Osteoblast (primary cell): ENCODE data around the gene C11orf58. TPM values are rescaled to one million over a fixed set of nuclear protein-coding genes. Genes with fewer than 3 reads are reported as not detected.

Experiments
- DNase-seq: peaks from one replicate; pipeline ENCODE4 v3.0.0; 2011; ENCODE audit warnings: low spot score, mixed read lengths; ENCODE audit not compliant: insufficient read length; ENCODE audit errors: missing footprints
- H2AFZ ChIP-seq: 2 replicates; pipeline ENCODE4 v1.6.0; 2011; ENCODE audit warnings: mild to moderate bottlenecking, low read length
- H3K27ac ChIP-seq: 2 replicates; pipeline ENCODE4 v1.5.1; 2011; ENCODE audit warnings: mild to moderate bottlenecking, low read depth, low read length, moderate library complexity
- H3K27me3 ChIP-seq: 2 replicates; pipeline ENCODE4 v1.6.0; 2012; ENCODE audit warnings: mild to moderate bottlenecking, control low read depth, inconsistent platforms, low read length, moderate library complexity; ENCODE audit not compliant: insufficient read depth
- H3K36me3 ChIP-seq: 2 replicates; pipeline ENCODE4 v1.5.1; 2011; ENCODE audit warnings: mild to moderate bottlenecking, low read length, control low read depth, moderate library complexity; ENCODE audit not compliant: insufficient read depth
- H3K4me1 ChIP-seq: 2 replicates; pipeline ENCODE4 v1.5.1; 2011; ENCODE audit warnings: mild to moderate bottlenecking, low read length, control low read depth, moderate library complexity; ENCODE audit not compliant: insufficient read depth
- H3K4me2 ChIP-seq: 2 replicates; pipeline ENCODE4 v1.6.0; 2011; ENCODE audit warnings: mild to moderate bottlenecking, low read length; ENCODE audit not compliant: insufficient read depth
- H3K4me3 ChIP-seq: fragments of 200-600 bp; sonication (generic); 3 replicates; pipeline ENCODE4 v1.5.1; 2012; ENCODE audit warnings: mild to moderate bottlenecking, low read length, inconsistent platforms; ENCODE audit not compliant: insufficient read depth
- H3K79me2 ChIP-seq: 2 replicates; pipeline ENCODE4 v1.6.0; 2012; ENCODE audit warnings: mild to moderate bottlenecking, low read length, control low read depth, inconsistent platforms; ENCODE audit not compliant: insufficient read depth
- H3K9me3 ChIP-seq: 2 replicates; pipeline ENCODE4 v1.5.1; 2011; ENCODE audit warnings: low read depth, low read length, control low read depth
- H4K20me1 ChIP-seq: 2 replicates; pipeline ENCODE4 v1.6.0; 2012; ENCODE audit warnings: mild to moderate bottlenecking, low read length, control low read depth; ENCODE audit not compliant: insufficient read depth
- CTCF ChIP-seq: IDR thresholded peaks from 2 replicates; pipeline ENCODE4 v1.5.1; 2011; ENCODE audit warnings: mild to moderate bottlenecking, low read depth, low read length, moderate library complexity; ENCODE audit errors: extremely low read depth
- total RNA-seq: library from RNA; depleted of rRNA; stranded (reverse); fragments of >200 nt; gene quantifications from 2 replicates; pipeline ENCODE4 v1.2.3, GENCODE V29; 2012

Gene C11orf58
- total RNA-seq, 1 donor: 139 TPM

DNA sequence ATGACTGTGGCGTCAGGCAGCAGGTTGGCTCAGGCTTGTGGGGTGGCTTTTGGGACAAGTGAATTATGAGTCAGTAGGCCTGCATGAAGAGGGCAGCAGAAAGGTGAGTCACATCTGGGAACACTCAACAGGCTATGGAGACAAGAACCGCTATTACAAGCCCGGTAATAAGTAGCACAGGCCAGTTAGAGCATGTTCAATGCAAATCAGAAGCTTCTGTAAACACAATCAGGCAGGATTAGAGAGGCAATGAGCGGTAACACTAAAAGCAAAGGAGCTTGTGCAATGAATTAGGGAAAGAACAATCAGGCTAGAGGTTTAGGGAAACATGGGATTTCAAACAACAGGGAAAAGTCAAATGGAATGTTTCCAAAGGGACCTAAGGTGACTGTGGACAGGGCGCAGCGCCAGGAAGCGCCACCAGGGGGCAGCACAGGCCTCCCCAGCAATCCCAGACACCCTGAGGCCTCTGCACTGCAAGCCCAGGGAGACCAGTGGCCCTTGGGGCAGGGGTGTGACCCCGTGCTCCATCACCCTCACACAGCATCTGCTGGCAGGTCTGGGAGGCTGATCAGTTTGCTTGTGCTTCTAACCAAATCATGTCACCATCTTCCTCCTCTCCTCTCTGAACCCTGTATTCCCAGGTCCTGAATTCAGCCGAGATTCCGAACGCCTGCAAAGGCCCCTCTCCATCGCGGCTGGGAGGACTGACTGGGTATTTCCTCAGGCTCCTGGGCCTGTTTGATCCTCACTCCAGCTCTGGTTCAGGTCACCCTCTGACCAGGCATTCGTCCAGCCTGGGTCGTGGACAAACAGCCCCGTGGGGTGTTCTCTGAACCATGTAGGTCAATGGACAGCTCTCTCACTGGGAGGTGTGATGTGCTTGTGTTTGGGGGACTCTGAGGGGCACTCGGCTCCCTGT is 50.0 kb downstream of the C11orf58 start:
- Histone ChIP-seq H3K9me3 (no peaks in the 10 kb centered on the region), H3K4me2 (peak overlapping the region; percentile 57), H3K27ac (peak overlapping the region; percentile 75), H4K20me1 (no peaks in the 10 kb centered on the region), H3K4me1 (peaks cover 52% of the 10 kb centered on the region), H3K4me3 (no peak overlapping the region), H2AFZ (peak overlapping the region; percentile 11), H3K79me2 (no peaks in the 10 kb centered on the region), H3K36me3 (no peaks in the 10 kb centered on the region), H3K27me3 (no peaks in the 10 kb centered on the region)
- DNase-seq: peak; percentile 89
- peak; percentile 99 for TF ChIP-seq CTCF

DNA sequence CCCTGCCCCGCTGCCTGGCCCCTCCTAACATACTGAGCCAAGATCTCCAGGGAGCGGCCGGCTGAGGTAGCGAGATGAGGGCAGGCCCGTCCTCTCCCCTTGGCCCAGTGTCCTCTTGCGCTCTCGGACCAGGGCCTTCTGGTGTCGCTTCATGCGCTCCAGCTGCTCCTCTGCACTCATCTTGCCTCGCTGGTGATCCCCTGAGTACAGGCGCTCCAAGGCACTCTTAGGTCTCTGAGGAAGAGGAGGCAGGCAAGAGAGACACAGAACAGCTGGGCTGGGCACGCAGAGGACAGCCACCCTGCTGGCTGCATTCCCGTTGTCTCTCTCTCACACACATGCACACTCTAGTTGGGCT is 50.6 kb downstream of the C11orf58 start:
- no peak for DNase-seq

GRCh38 chr11:16789560-16790485 is 51.4 kb downstream of the C11orf58 start:
- peak; percentile 30 for DNase-seq
- Histone ChIP-seq H3K27me3 (no peaks in the 10 kb centered on the region), H3K79me2 (no peaks in the 10 kb centered on the region), H4K20me1 (no peaks in the 10 kb centered on the region), H2AFZ (no peak overlapping the region), H3K27ac (no peak overlapping the region), H3K36me3 (no peaks in the 10 kb centered on the region), H3K4me2 (no peak overlapping the region), H3K9me3 (no peaks in the 10 kb centered on the region), H3K4me3 (no peak overlapping the region), H3K4me1 (peaks cover 57% of the 10 kb centered on the region)
- TF ChIP-seq CTCF: no peak

More for the DNA sequence above, 50.6 kb downstream of the C11orf58 start:
- H3K9me3 ChIP-seq: no peaks in the 10 kb centered on the region
- no peaks in the 10 kb centered on the region for H3K27me3 ChIP-seq
- no peak for TF ChIP-seq CTCF
- no peak overlapping the region for H3K4me3 ChIP-seq
- no peak overlapping the region for H3K4me2 ChIP-seq
- H3K27ac ChIP-seq: peak overlapping the region; percentile 75
- H4K20me1 ChIP-seq: no peaks in the 10 kb centered on the region
- no peaks in the 10 kb centered on the region for H3K36me3 ChIP-seq
- no peak overlapping the region for H2AFZ ChIP-seq
- no peaks in the 10 kb centered on the region for H3K79me2 ChIP-seq
- H3K4me1 ChIP-seq: peaks cover 57% of the 10 kb centered on the region
